ENCODE results near the gene MATN3.

The MATN3 gene

GRCh38 chr2:20008703-20009102 lies 3.8 kb downstream of the MATN3 start:
- no peak for DNase-seq (ENCODE audit: low read depth, low spot score)
- no peak overlapping the region for H3K27ac ChIP-seq

- DNase-seq (ENCODE audit: low read depth, low spot score) = no peak
- no peak overlapping the region for H3K27ac ChIP-seq
Observed at GRCh38 chr2:20005891-20006470, 6.5 kb downstream of the MATN3 start.

- DNase-seq (ENCODE audit: low read depth, low spot score) = no peak
- H3K27ac ChIP-seq = no peak overlapping the region
Observed at GRCh38 chr2:20005067-20005627, 7.3 kb downstream of the MATN3 start.

- H3K27ac ChIP-seq = no peak overlapping the region
- DNase-seq (ENCODE audit: low read depth, low spot score) = no peak
Observed at GRCh38 chr2:20001361-20001863, 11.1 kb downstream of the MATN3 start.

- no peak for DNase-seq (ENCODE audit: low read depth, low spot score)
- H3K27ac ChIP-seq = no peak overlapping the region
Observed at GRCh38 chr2:19993731-19994130, 18.7 kb downstream of the MATN3 start.

- DNase-seq (ENCODE audit: low read depth, low spot score) = no peak
- H3K27ac ChIP-seq = no peak overlapping the region
Observed at GRCh38 chr2:19991895-19992294, 20.6 kb downstream of the MATN3 start.

GRCh38 chr2:19990416-19990728 lies 22.1 kb downstream of the MATN3 start:
- H3K27ac ChIP-seq = peak overlapping the region; percentile 12
- no peak for DNase-seq (ENCODE audit: low read depth, low spot score)

- peak within 1 kb of the TSS; percentile 12 for H3K27ac ChIP-seq
- DNase-seq (ENCODE audit: low read depth, low spot score) = peak; percentile 52
Observed at GRCh38 chr2:19989667-19990415, 22.6 kb downstream of the MATN3 start, which contains the start of gene WDR35. Gene WDR35, minus strand, starts transcription at chr2:19990105. Its CDS starts 90 bp downstream, at chr2:19990015.

GRCh38 chr2:19989342-19989666 lies 23.2 kb downstream of the MATN3 start:
- no peak overlapping the region for H3K27ac ChIP-seq
- DNase-seq (ENCODE audit: low read depth, low spot score) = no peak

- no peak overlapping the region for H3K27ac ChIP-seq
- no peak for DNase-seq (ENCODE audit: low read depth, low spot score)
Observed at GRCh38 chr2:19988600-19988999, 23.9 kb downstream of the MATN3 start.

GRCh38 chr2:19987936-19988335 lies 24.5 kb downstream of the MATN3 start:
- no peak overlapping the region for H3K27ac ChIP-seq
- DNase-seq (ENCODE audit: low read depth, low spot score) = no peak

GRCh38 chr2:19982268-19982667 lies 30.2 kb downstream of the MATN3 start:
- no peak for DNase-seq (ENCODE audit: low read depth, low spot score)
- no peak overlapping the region for H3K27ac ChIP-seq

- no peak for DNase-seq (ENCODE audit: low read depth, low spot score)
- no peak overlapping the region for H3K27ac ChIP-seq
Observed at GRCh38 chr2:19979932-19980331, 32.5 kb downstream of the MATN3 start.

- no peak overlapping the region for H3K27ac ChIP-seq
Observed at GRCh38 chr2:19973466-19973865, 39.0 kb downstream of the MATN3 start.

GRCh38 chr2:19971691-19972090 lies 40.8 kb downstream of the MATN3 start:
- H3K27ac ChIP-seq = no peak overlapping the region
- no peak for DNase-seq (ENCODE audit: low read depth, low spot score)

More at GRCh38 chr2:19973466-19973865, 39.0 kb downstream of the MATN3 start:
- DNase-seq (ENCODE audit: low read depth, low spot score) = no peak

- DNase-seq (ENCODE audit: low read depth, low spot score) = no peak
- H3K27ac ChIP-seq = no peak overlapping the region
Observed at GRCh38 chr2:19963386-19963785, 49.1 kb downstream of the MATN3 start.

GRCh38 chr2:19955544-19956422 lies 56.7 kb downstream of the MATN3 start:
- H3K27ac ChIP-seq = no peak overlapping the region
- DNase-seq (ENCODE audit: low read depth, low spot score) = peak; percentile 16

GRCh38 chr2:19949071-19949470 lies 63.4 kb downstream of the MATN3 start:
- no peak overlapping the region for H3K27ac ChIP-seq
- DNase-seq (ENCODE audit: low read depth, low spot score) = no peak

- DNase-seq (ENCODE audit: low read depth, low spot score) = no peak
Observed at GRCh38 chr2:19947184-19947940, 65.1 kb downstream of the MATN3 start.

More at GRCh38 chr2:19947184-19947940, 65.1 kb downstream of the MATN3 start:
- no peak overlapping the region for H3K27ac ChIP-seq
